Transverse colon (tissue), 4 donors: ENCODE results near the gene ZNF823.

Experiments used
- CTCF ChIP-seq, 5 experiments: fragments of 200-600 bp in 3 of 5; fragments of 450-650 bp in 2 of 5; sonication (generic) in 3 of 5; IDR thresholded peaks; 1 replicate in 2 of 5; 2 replicates in 3 of 5; pipeline ENCODE4 v1.5.1; 2016 to 2017; ENCODE audit warnings: antibody characterized with exemption in 5 of 5, inconsistent platforms in 3 of 5, mild to moderate bottlenecking in 2 of 5, moderate library complexity in 1 of 5
- POLR2A ChIP-seq: fragments of 450-650 bp; IDR thresholded peaks from one replicate; pipeline ENCODE4 v1.6.1; 2016; ENCODE audit warnings: antibody characterized with exemption, mild to moderate bottlenecking, moderate library complexity
- POLR2AphosphoS5 ChIP-seq, 3 donors: sonication (generic); formaldehyde crosslinking; IDR thresholded peaks; one replicate each; pipeline ENCODE4 v1.6.1; 2016; ENCODE audit warnings: antibody characterized with exemption in 3 of 3

DNA sequence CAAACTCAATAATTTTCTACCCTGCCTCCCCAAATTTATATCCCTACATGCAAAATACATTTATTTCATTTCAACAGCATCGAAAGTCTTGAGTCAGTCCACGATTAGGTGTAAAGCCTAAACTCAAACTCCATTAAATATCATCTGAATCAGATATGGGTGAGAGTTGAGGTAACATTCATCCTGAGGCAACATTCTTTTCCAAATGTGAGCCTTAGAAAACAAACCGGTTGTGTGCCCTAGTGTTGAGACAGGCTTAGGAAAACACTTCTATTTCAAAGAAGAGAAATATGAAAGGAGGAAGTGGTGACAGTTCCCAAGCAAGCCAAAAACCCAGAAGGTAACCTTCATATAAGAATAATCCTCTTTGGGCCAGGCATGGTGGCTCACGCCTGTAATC is 15.9 kb upstream of the ZNF823 start:
- TF ChIP-seq POLR2AphosphoS5 (IDR thresholded peaks at IDR 0.05) = no peak
- TF ChIP-seq CTCF (IDR thresholded peaks at IDR 0.05) = no peak
- TF ChIP-seq POLR2A = no peak
